Measurements from ENCODE around the gene CEP192.

The CEP192 gene

DNA sequence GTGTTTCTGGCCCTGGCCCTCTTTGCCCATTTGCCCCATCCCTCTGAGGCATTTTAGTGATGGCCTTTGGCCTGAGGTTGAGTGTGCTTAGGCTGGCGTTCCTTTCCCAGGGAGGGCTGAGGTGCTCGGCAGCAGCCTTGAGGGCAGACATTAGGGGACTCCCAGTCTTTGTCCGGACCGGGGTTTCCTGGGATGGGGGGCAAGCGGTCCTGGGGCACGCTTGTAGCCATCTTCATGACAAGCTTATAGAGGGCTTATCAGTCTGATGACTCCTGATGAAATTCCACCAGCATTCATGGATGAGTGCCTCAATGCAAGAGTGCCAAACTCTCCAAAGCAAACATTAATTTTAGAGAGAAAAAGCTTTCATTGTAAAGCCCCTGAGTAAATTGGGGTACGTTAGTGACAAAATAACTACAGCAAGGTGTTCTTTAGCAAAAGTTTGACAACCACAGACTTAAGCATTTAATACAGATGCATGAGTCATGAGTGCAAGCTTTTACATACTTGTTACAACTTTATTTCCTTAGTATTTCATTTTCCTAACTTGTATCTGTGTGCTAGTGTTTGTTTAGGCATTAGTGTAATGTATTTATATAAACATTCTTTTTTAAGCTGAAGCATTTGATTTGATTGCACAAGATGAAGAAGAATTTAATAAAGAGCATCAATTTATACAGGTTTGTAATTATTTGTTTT is 45.6 kb downstream of the CEP192 start:
- peaks cover 2% of the 10 kb centered on the region; the same call in 1 of the 2 replicates for H4K20me1 ChIP-seq (ENCODE audit: insufficient read depth, low read length)
- H3K9ac ChIP-seq (ENCODE audit: low read length), result no peak overlapping the region
- H3K9me3 ChIP-seq (ENCODE audit: insufficient read depth, low read length), result no peaks in the 10 kb centered on the region
- H2AFZ ChIP-seq (ENCODE audit: low read depth, low read length), result no peak overlapping the region
- no peak overlapping the region for H3K27ac ChIP-seq (ENCODE audit: low read length)
- no peaks in the 10 kb centered on the region for H3K27me3 ChIP-seq (ENCODE audit: low read depth, low read length)
- peaks cover 1% of the 10 kb centered on the region; the same call in 1 of the 2 replicates for H3K79me2 ChIP-seq (ENCODE audit: low read length)
- no peak overlapping the region for H3K4me3 ChIP-seq (ENCODE audit: low read length)
- H3K4me2 ChIP-seq (ENCODE audit: low read length), result no peak overlapping the region
- H3K4me1 ChIP-seq (ENCODE audit: low read length), result no peaks in the 10 kb centered on the region
- H3K36me3 ChIP-seq (replicated peaks; ENCODE audit: low read depth, low read length), result peaks cover 43% of the 10 kb centered on the region
- TF ChIP-seq EZH2phosphoT487 (IDR thresholded peaks at IDR 0.05; ENCODE audit: low read depth), result no peak
- TF ChIP-seq, protein P1, sequence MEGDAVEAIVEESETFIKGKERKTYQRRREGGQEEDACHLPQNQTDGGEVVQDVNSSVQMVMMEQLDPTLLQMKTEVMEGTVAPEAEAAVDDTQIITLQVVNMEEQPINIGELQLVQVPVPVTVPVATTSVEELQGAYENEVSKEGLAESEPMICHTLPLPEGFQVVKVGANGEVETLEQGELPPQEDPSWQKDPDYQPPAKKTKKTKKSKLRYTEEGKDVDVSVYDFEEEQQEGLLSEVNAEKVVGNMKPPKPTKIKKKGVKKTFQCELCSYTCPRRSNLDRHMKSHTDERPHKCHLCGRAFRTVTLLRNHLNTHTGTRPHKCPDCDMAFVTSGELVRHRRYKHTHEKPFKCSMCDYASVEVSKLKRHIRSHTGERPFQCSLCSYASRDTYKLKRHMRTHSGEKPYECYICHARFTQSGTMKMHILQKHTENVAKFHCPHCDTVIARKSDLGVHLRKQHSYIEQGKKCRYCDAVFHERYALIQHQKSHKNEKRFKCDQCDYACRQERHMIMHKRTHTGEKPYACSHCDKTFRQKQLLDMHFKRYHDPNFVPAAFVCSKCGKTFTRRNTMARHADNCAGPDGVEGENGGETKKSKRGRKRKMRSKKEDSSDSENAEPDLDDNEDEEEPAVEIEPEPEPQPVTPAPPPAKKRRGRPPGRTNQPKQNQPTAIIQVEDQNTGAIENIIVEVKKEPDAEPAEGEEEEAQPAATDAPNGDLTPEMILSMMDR (IDR thresholded peaks at IDR 0.05; ENCODE audit: low read depth, low read length), result no peak

DNA sequence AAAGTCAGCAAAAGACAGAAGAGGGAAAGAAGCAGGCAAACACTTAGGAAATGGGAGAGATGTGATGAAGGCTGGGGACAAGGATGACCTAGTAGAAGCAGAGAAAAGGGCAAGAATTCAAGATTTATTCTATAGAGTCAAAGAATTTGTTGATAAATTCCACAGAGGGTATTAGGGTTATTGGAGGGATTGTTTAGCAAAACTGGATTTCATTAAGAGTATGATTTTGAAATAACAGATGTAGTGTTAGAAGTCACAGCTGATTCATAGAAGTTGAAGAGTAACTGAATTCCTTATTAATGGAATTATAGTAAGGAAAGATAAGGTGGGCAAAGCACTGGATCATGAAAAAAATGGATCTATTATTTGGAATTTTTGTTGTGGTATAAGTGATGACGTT is 48.6 kb downstream of the CEP192 start:
- H3K4me1 ChIP-seq (ENCODE audit: low read length), result no peaks in the 10 kb centered on the region
- no peak overlapping the region for H3K9ac ChIP-seq (ENCODE audit: low read length)
- H3K36me3 ChIP-seq (replicated peaks; ENCODE audit: low read depth, low read length), result peaks cover 43% of the 10 kb centered on the region
- peaks cover 16% of the 10 kb centered on the region for H3K79me2 ChIP-seq (ENCODE audit: low read length)
- H3K4me3 ChIP-seq (ENCODE audit: low read length), result no peak overlapping the region
- H3K27ac ChIP-seq (ENCODE audit: low read length), result no peak overlapping the region
- H3K9me3 ChIP-seq (ENCODE audit: insufficient read depth, low read length), result no peaks in the 10 kb centered on the region
- TF ChIP-seq EZH2phosphoT487 (IDR thresholded peaks at IDR 0.05; ENCODE audit: low read depth), result no peak
- TF ChIP-seq, protein P1 (IDR thresholded peaks at IDR 0.05; ENCODE audit: low read depth, low read length), result no peak
- H3K27me3 ChIP-seq (ENCODE audit: low read depth, low read length), result no peaks in the 10 kb centered on the region
- H3K4me2 ChIP-seq (ENCODE audit: low read length), result no peak overlapping the region
- H4K20me1 ChIP-seq (ENCODE audit: insufficient read depth, low read length), result no peaks in the 10 kb centered on the region
- H2AFZ ChIP-seq (ENCODE audit: low read depth, low read length), result no peak overlapping the region

DNA sequence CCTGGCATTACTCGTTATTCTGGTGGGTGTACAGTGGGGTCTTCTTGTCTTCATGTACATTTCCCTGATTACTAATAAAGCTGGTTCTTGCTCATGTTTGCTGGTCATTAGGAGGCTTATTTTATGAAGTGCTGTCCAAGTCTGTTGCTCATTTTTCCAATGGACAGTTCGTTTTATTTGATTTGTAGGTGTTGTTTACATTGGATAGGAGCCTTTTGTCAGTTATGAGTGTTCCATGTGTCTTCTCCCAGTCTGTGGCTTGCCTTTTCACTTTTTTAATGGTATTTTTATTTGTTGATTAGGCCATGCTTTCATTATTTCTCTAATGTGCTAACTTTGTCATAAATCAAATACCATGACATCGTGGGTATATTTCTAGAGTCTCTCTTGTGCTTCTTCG is 51.9 kb downstream of the CEP192 start:
- H3K27ac ChIP-seq (ENCODE audit: low read length), result no peak overlapping the region
- no peak overlapping the region for H3K4me3 ChIP-seq (ENCODE audit: low read length)
- H2AFZ ChIP-seq (ENCODE audit: low read depth, low read length), result no peak overlapping the region
- H3K36me3 ChIP-seq (replicated peaks; ENCODE audit: low read depth, low read length), result peaks cover 57% of the 10 kb centered on the region
- H3K4me2 ChIP-seq (ENCODE audit: low read length), result no peak overlapping the region
- H3K4me1 ChIP-seq (ENCODE audit: low read length), result no peaks in the 10 kb centered on the region
- no peaks in the 10 kb centered on the region for H3K27me3 ChIP-seq (ENCODE audit: low read depth, low read length)
- H3K79me2 ChIP-seq (ENCODE audit: low read length), result peaks cover 33% of the 10 kb centered on the region
- TF ChIP-seq, protein P1 (IDR thresholded peaks at IDR 0.05; ENCODE audit: low read depth, low read length), result no peak
- TF ChIP-seq EZH2phosphoT487 (IDR thresholded peaks at IDR 0.05; ENCODE audit: low read depth), result no peak
- 0 out of 2 replicates have a peak, but pooled peaks cover 2% of the 10 kb centered on the region for H4K20me1 ChIP-seq (ENCODE audit: insufficient read depth, low read length)
- no peaks in the 10 kb centered on the region for H3K9me3 ChIP-seq (ENCODE audit: insufficient read depth, low read length)
- H3K9ac ChIP-seq (ENCODE audit: low read length), result no peak overlapping the region

DNA sequence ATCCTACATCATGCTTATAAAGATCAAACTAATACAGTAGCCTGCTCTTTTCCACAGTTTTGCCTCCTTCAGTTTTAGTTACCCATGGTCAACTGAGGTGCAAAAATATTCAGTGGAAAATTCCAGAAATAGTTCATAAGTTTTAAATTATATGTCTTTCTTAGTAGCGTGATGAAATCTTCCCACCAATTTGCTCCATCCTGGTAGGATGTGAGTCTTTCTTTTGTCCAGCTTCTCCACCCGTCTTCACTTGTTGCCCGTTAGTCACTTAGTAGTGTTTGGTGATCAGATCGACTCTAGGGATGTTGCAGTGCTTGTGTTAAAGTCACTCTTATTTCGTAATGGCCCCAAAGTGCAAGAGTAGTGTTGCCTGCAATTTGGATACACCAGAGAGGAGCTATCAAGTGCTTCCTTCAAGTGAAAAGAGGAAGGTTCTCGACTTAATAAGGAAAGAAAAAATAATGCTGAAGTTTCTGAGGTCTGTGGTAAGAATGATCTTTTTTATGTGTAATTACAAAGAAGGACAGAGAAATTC is 57.0 kb downstream of the CEP192 start:
- TF ChIP-seq EZH2phosphoT487 (IDR thresholded peaks at IDR 0.05; ENCODE audit: low read depth), result no peak
- TF ChIP-seq, protein P1 (IDR thresholded peaks at IDR 0.05; ENCODE audit: low read depth, low read length), result no peak
- H3K27me3 ChIP-seq (ENCODE audit: low read depth, low read length), result no peaks in the 10 kb centered on the region

More for the DNA sequence above, 57.0 kb downstream of the CEP192 start:
- peaks cover 13% of the 10 kb centered on the region for H3K4me1 ChIP-seq (ENCODE audit: low read length)
- no peak overlapping the region for H3K9ac ChIP-seq (ENCODE audit: low read length)
- peaks cover 75% of the 10 kb centered on the region for H3K36me3 ChIP-seq (replicated peaks; ENCODE audit: low read depth, low read length)
- no peak overlapping the region for H3K27ac ChIP-seq (ENCODE audit: low read length)
- H2AFZ ChIP-seq (ENCODE audit: low read depth, low read length), result no peak overlapping the region
- H3K4me3 ChIP-seq (ENCODE audit: low read length), result no peak overlapping the region
- no peaks in the 10 kb centered on the region for H3K9me3 ChIP-seq (ENCODE audit: insufficient read depth, low read length)
- 0 out of 2 replicates have a peak, but pooled peaks cover 4% of the 10 kb centered on the region for H4K20me1 ChIP-seq (ENCODE audit: insufficient read depth, low read length)
- H3K4me2 ChIP-seq (ENCODE audit: low read length), result no peak overlapping the region
- H3K79me2 ChIP-seq (ENCODE audit: low read length), result peaks cover 31% of the 10 kb centered on the region
